ENCODE measurements around the gene CES4A. TPM values are rescaled to one million over a fixed set of nuclear protein-coding genes. Genes with fewer than 3 reads are reported as not detected.

The CES4A gene
- total RNA-seq, 1 experiment from 2014 or later = 1.9 TPM

- Histone ChIP-seq H3K27me3 (ENCODE audit: insufficient read depth, low read length) (no peaks in the 10 kb centered on the region), H4K20me1 (ENCODE audit: control insufficient read depth, insufficient read depth, insufficient read length) (no peaks in the 10 kb centered on the region), H4K8ac (replicated peaks; ENCODE audit: insufficient read length, low read depth, low read length) (no peak overlapping the region), H3K18ac (ENCODE audit: insufficient read length, low read depth, low read length) (no peak overlapping the region), H2BK12ac (ENCODE audit: insufficient read length, low read depth, low read length) (no peak overlapping the region), H3K4me1 (ENCODE audit: insufficient read depth, low read length) (no peaks in the 10 kb centered on the region), H3T11ph (ENCODE audit: low read length) (no peak overlapping the region), H2BK20ac (ENCODE audit: low read depth, low read length, poor library complexity, severe bottlenecking) (no peak overlapping the region), H2BK15ac (ENCODE audit: low read depth, low read length) (no peak overlapping the region), H3K23ac (ENCODE audit: insufficient read length, low read depth, low read length) (no peak overlapping the region), H3K79me1 (ENCODE audit: insufficient read depth, low read depth, low read length, poor library complexity, severe bottlenecking) (no peaks in the 10 kb centered on the region), H2BK5ac (ENCODE audit: insufficient read length, low read length) (no peak overlapping the region), H3K79me2 (ENCODE audit: insufficient read depth, low read length) (no peaks in the 10 kb centered on the region; the same call in 1 of the 2 replicates), H3K56ac (ENCODE audit: insufficient read length, low read depth, low read length) (no peak overlapping the region), H3K9me3 (ENCODE audit: control insufficient read depth, low read depth, low read length) (no peaks in the 10 kb centered on the region), H4K91ac (ENCODE audit: insufficient read length, low read depth, low read length) (no peak overlapping the region), H2AK5ac (ENCODE audit: insufficient read length, low read length) (no peak overlapping the region), H2AFZ (ENCODE audit: low read length) (no peak overlapping the region), H2BK120ac (ENCODE audit: low read depth, low read length, poor library complexity, severe bottlenecking) (no peak overlapping the region), H3K4ac (ENCODE audit: low read depth, low read length) (no peak overlapping the region), H3K27ac (ENCODE audit: insufficient read length, low read depth, low read length) (no peak overlapping the region), H3K14ac (ENCODE audit: insufficient read depth, low read length) (no peak overlapping the region), H4K5ac (ENCODE audit: insufficient read length, low read depth, low read length) (no peak overlapping the region), H3K23me2 (ENCODE audit: insufficient read length, low read depth, low read length, poor library complexity, severe bottlenecking) (peaks cover 9% of the 10 kb centered on the region), H3K9ac (ENCODE audit: extremely low read depth, insufficient read length, low read length) (no peak overlapping the region), H3K4me2 (ENCODE audit: insufficient read depth, insufficient read length, low read length) (no peak overlapping the region)
- WGBS (ENCODE audit: extremely low coverage, insufficient read length, low lambda C conversion rate) = no CpG with 5 or more reads among the region's 4 CpGs
- H3K4me3 Mint-ChIP-seq = no peak overlapping the region
- H3K4me1 Mint-ChIP-seq = peaks cover 14 to 16% of the 10 kb centered on the region in 2 experiments
- peaks cover 0 to 8% (median 4%) of the 10 kb centered on the region in 3 experiments; a peak in 3 of 7 replicates for H3K36me3 Mint-ChIP-seq (ENCODE audit: insufficient read depth in 1 of 3, low read depth in 3 of 3)
- H3K27ac Mint-ChIP-seq = no peak overlapping the region
- DNase-seq = no peak
- no peaks in the 10 kb centered on the region for H3K9me3 Mint-ChIP-seq
- TF ChIP-seq CTCF (conservative IDR thresholded peaks at IDR 0.05) = no peak
- no peaks in the 10 kb centered on the region; the same call in none of the 2 replicates for H3K27me3 Mint-ChIP-seq (ENCODE audit: low read depth)
These were observed 38.2 kb downstream of the CES4A start for GRCh38 chr16:67026570-67026969.

All from H9 (cell line).